T1000 (cell line): ENCODE results near the gene PCP4L1.

Experiments used
- DNase-seq: peaks from one replicate; lab custom pipeline; 2025; ENCODE audit warnings: mixed read lengths; lab: John Stamatoyannopoulos, UW

PCP4L1 gene

GRCh38 chr1:161267321-161267720 is 8.8 kb downstream of the PCP4L1 start:
- DNase-seq: no peak

GRCh38 chr1:161273402-161273801 is 14.9 kb downstream of the PCP4L1 start:
- no peak for DNase-seq

GRCh38 chr1:161274874-161275273 is 16.3 kb downstream of the PCP4L1 start:
- DNase-seq: no peak

GRCh38 chr1:161282991-161283390 is 24.4 kb downstream of the PCP4L1 start:
- no peak for DNase-seq

GRCh38 chr1:161285113-161285512 is 26.6 kb downstream of the PCP4L1 start:
- DNase-seq: no peak

- no peak for DNase-seq
These were observed 27.0 kb downstream of the PCP4L1 start for GRCh38 chr1:161285521-161285920.

GRCh38 chr1:161287482-161288054 is 29.0 kb downstream of the PCP4L1 start:
- DNase-seq: no peak

- no peak for DNase-seq
These were observed 32.2 kb downstream of the PCP4L1 start for GRCh38 chr1:161290779-161291178.

- DNase-seq: no peak
These were observed 38.9 kb downstream of the PCP4L1 start for GRCh38 chr1:161297415-161297814.

GRCh38 chr1:161298116-161298515 is 39.6 kb downstream of the PCP4L1 start:
- no peak for DNase-seq

- DNase-seq: no peak
These were observed 40.8 kb downstream of the PCP4L1 start for GRCh38 chr1:161299347-161299746.

GRCh38 chr1:161300478-161300877 is 41.9 kb downstream of the PCP4L1 start:
- no peak for DNase-seq

GRCh38 chr1:161304927-161305866 is 46.7 kb downstream of the PCP4L1 start:
- no peak for DNase-seq

- DNase-seq: no peak
These were observed 47.4 kb downstream of the PCP4L1 start for GRCh38 chr1:161305867-161306519.

GRCh38 chr1:161307230-161307768 is 48.8 kb downstream of the PCP4L1 start:
- no peak for DNase-seq

GRCh38 chr1:161307892-161308638 is 49.5 kb downstream of the PCP4L1 start:
- no peak for DNase-seq

- no peak for DNase-seq
These were observed 51.3 kb downstream of the PCP4L1 start, which contains the start of gene MPZ for GRCh38 chr1:161309868-161310267. TSS of gene MPZ (minus strand) at chr1:161309968. CDS start at chr1:161309905, 63 bp downstream.

- DNase-seq: no peak
These were observed 53.1 kb downstream of the PCP4L1 start for GRCh38 chr1:161311595-161312181.

GRCh38 chr1:161313554-161314200 is 55.1 kb downstream of the PCP4L1 start:
- DNase-seq: no peak

- DNase-seq: peak; percentile 46
These were observed 55.8 kb downstream of the PCP4L1 start, which contains the start of gene SDHC for GRCh38 chr1:161314201-161314981. TSS of gene SDHC (plus strand) at chr1:161314381. CDS start at chr1:161314406, 25 bp downstream.
